OCI-LY7 (cell line): ENCODE measurements around the gene GPR84. TPM values are rescaled to one million over a fixed set of nuclear protein-coding genes. Genes with fewer than 3 reads are reported as not detected.

Experiments
- BruUV-seq: library from RNA; stranded (reverse); fragments of 400-500 nt; replicated peaks from 2 replicates; lab custom pipeline; 2021; lab: Mats Ljungman, UMichigan
- CTCF ChIA-PET: fragments of 300-600 bp; sonication (Branson Sonifier 250); formaldehyde crosslinking; loops from one replicate; lab custom pipeline; 2022; ENCODE audit warnings: antibody characterized with exemption; ENCODE audit not compliant: unreplicated experiment; lab: Charles Lee
- POLR2A ChIA-PET: fragments of 300-600 bp; sonication (Branson Sonifier 250); formaldehyde crosslinking; loops from one replicate; lab custom pipeline; 2022; ENCODE audit warnings: antibody characterized with exemption; lab: Charles Lee
- DNase-seq: peaks from one replicate; pipeline ENCODE4 v3.0.0-alpha.2; 2015; ENCODE audit warnings: low spot score
- H2AFZ ChIP-seq: fragments of 200-600 bp; sonication (generic), shearing (Covaris generic); 2 replicates; pipeline ENCODE4 v1.6.1; 2014; ENCODE audit warnings: mild to moderate bottlenecking, antibody characterized with exemption, low read length, moderate library complexity
- H3K27ac ChIP-seq: fragments of 200-600 bp; sonication (generic); 2 replicates; pipeline ENCODE4 v1.5.1; 2014; ENCODE audit warnings: mixed run types, low read depth, mild to moderate bottlenecking, moderate library complexity, low read length, inconsistent platforms; ENCODE audit not compliant: poor library complexity, severe bottlenecking
- H3K36me3 ChIP-seq: fragments of 200-600 bp; sonication (generic); 2 replicates; pipeline ENCODE4 v1.6.1; 2014; ENCODE audit warnings: mild to moderate bottlenecking, antibody characterized with exemption, low read length, moderate library complexity, mixed read lengths; ENCODE audit not compliant: insufficient read depth
- H3K4me1 ChIP-seq: fragments of 200-600 bp; sonication (generic); 2 replicates; pipeline ENCODE4 v1.5.1; 2014; ENCODE audit warnings: mild to moderate bottlenecking, low read length; ENCODE audit not compliant: insufficient read depth, poor library complexity, severe bottlenecking
- H3K4me2 ChIP-seq: fragments of 200-600 bp; sonication (generic); 2 replicates; pipeline ENCODE4 v1.6.1; 2014; ENCODE audit warnings: mild to moderate bottlenecking, low read length
- H3K4me3 ChIP-seq: fragments of 200-600 bp; sonication (generic); 2 replicates; pipeline ENCODE4 v1.5.1; 2014; ENCODE audit warnings: mild to moderate bottlenecking, low read depth, low read length; ENCODE audit not compliant: poor library complexity, severe bottlenecking
- H3K79me2 ChIP-seq: fragments of 200-600 bp; sonication (generic); 2 replicates; pipeline ENCODE4 v1.6.1; 2016; ENCODE audit warnings: low read depth, mild to moderate bottlenecking, low read length, moderate library complexity, mixed read lengths; ENCODE audit not compliant: insufficient read depth
- H3K9me2 ChIP-seq: fragments of 200-600 bp; sonication (generic); 2 replicates; pipeline ENCODE4 v1.6.1; 2016; ENCODE audit warnings: mild to moderate bottlenecking, low read length, mixed read lengths; ENCODE audit not compliant: insufficient read depth
- H3K9me3 ChIP-seq: fragments of 200-600 bp; sonication (generic); 2 replicates; pipeline ENCODE4 v1.6.1; 2014; ENCODE audit warnings: mild to moderate bottlenecking, mixed run types, low read length, mixed read lengths
- H4K20me1 ChIP-seq: fragments of 200-600 bp; sonication (generic); 2 replicates; pipeline ENCODE4 v1.6.1; 2014; ENCODE audit warnings: mild to moderate bottlenecking, antibody characterized with exemption, low read length, moderate library complexity, mixed read lengths; ENCODE audit not compliant: insufficient read depth
- CTCF ChIP-seq: fragments of 200-600 bp; sonication (generic); conservative IDR thresholded peaks from 2 replicates; pipeline ENCODE4 v1.5.1; 2014; ENCODE audit warnings: mild to moderate bottlenecking, antibody characterized with exemption, low read length, moderate library complexity, mixed read lengths
- EZH2phosphoT487 ChIP-seq: fragments of 200-600 bp; sonication (generic); IDR thresholded peaks from 2 replicates; pipeline ENCODE4 v1.6.1; 2018; ENCODE audit warnings: low read depth, borderline replicate concordance, mild to moderate bottlenecking, mixed run types, antibody characterized with exemption, low read length, moderate library complexity, mixed read lengths
- intact Hi-C: fragments of 100-400 bp; cut with micrococcal nuclease; formaldehyde crosslinking; loops from one replicate; pipeline ENCODE4 v1.10.0; 2022; ENCODE audit not compliant: unreplicated experiment
- total RNA-seq, 2 experiments: library from RNA; depleted of rRNA in 1 of 2; stranded (reverse); fragments of >200 nt in 1 of 2; shearing (Covaris generic) in 1 of 2; gene quantifications; 2 replicates each; pipeline ENCODE4 v1.2.3, GENCODE V29; 2014 to 2022

Gene GPR84
- total RNA-seq, 2 experiments from 2014 or later = 0.30 TPM; not detected in 1

GRCh38 chr12:54398995-54399793 lies 34.9 kb upstream of the GPR84 start:
- BruUV-seq = no TSS peak
- H3K27ac ChIP-seq = no peak overlapping the region

GRCh38 chr12:54398218-54398617 lies 33.9 kb upstream of the GPR84 start:
- H3K79me2 ChIP-seq = no peaks in the 10 kb centered on the region
- ChIA-PET CTCF (no interaction called here), POLR2A (interaction anchor here (0.8 kb wide), 1 partner anchor 44 kb away, joined by 3 read pairs; no protein-coding TSS in a partner anchor)
- H3K4me2 ChIP-seq = no peak overlapping the region
- intact Hi-C loops = no loop called here
- no peaks in the 10 kb centered on the region for H3K36me3 ChIP-seq
- BruUV-seq = no TSS peak
- H2AFZ ChIP-seq = no peak overlapping the region
- TF ChIP-seq EZH2phosphoT487 (no peak), CTCF (no peak)
- H3K4me1 ChIP-seq = peaks cover 10% of the 10 kb centered on the region
- H3K9me2 ChIP-seq = no peaks in the 10 kb centered on the region
- no peaks in the 10 kb centered on the region for H4K20me1 ChIP-seq
- H3K4me3 ChIP-seq = no peak overlapping the region
- no peak for DNase-seq
- H3K27ac ChIP-seq = no peak overlapping the region
- H3K9me3 ChIP-seq = no peaks in the 10 kb centered on the region

More at GRCh38 chr12:54398995-54399793, 34.9 kb upstream of the GPR84 start:
- intact Hi-C loops = loop anchor here (1.0 kb wide), 1 partner anchor 40 kb away; no protein-coding TSS in a partner anchor
- peak; percentile 76 for DNase-seq
- Histone ChIP-seq H3K4me1 (peaks cover under 1% of the 10 kb centered on the region), H2AFZ (no peak overlapping the region), H4K20me1 (no peaks in the 10 kb centered on the region), H3K36me3 (no peaks in the 10 kb centered on the region), H3K9me3 (no peaks in the 10 kb centered on the region), H3K4me3 (no peak overlapping the region), H3K4me2 (no peak overlapping the region), H3K79me2 (no peaks in the 10 kb centered on the region), H3K9me2 (no peaks in the 10 kb centered on the region)
- TF ChIP-seq EZH2phosphoT487 (no peak), CTCF (peak; percentile 99)
- CTCF ChIA-PET = interaction anchor here (0.5 to 2.5 kb wide), 13 partner anchors 11 to 179 kb away, joined by 3 to 28 read pairs (median 4); no protein-coding TSS in a partner anchor
- POLR2A ChIA-PET = interaction anchor here (0.6 to 1.3 kb wide), 4 partner anchors 15 to 99 kb away, joined by 3 to 6 read pairs (median 4); partner anchors contain the start of gene NCKAP1L
